ENCODE results near the gene CD300C. TPM values are rescaled to one million over a fixed set of nuclear protein-coding genes. Genes with fewer than 3 reads are reported as not detected.

Gene CD300C
- total and polyA plus RNA-seq, 2 donors (not counting 1 experiment from before 2014, with no cell fraction given), result not detected

DNA sequence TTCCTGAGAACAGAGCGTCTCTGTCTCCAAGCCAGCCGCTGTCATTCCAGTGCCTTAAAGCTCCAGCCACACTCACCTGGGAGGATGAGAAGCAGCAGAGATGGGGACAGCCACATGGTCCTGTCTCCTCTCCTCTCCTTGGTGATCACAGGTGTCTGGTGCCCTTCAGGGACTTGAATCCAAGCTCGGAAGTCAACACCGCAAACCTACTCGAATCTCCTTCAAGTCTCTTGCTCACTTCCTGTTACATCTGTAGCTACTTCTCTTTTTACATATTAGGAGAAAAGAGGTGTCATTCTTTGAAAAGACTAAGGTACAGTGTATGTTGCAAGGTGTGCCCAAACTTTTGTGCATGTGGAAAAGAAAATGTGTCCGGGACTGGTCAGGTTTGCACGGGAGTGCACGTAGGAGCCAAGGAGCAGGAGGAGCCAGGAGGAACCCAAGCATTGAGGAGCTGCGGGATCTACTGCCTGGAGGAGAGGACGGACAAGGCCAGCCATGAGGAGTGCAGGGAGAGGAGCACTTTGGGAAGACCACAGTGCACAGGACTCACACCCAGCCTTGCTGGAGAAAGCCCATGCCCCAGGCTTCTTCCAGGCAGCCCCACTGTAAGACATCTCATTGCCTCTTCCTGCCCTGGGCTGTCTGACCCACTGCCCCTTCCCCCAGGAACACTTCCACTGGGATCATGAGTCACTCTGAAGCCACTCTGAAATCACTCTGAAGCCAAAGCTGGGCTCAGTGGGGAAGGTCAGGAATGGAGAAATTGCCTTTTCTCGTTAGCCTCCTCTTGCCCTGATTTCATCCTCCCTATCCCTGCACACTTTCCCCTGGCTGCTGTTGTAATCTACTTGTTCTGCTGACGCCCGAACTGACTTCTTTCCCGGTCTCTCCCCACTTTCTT lies 46.4 kb upstream of the CD300C start, which contains the start of gene CD300LD:
CD300LD (minus strand) TSS at position 197 of the 904 bp plus-strand sequence; CDS start at position 116, 81 bp downstream.
- Histone ChIP-seq H3K4me2 (ENCODE audit: extremely low read depth, insufficient read depth, low read length) (no peak within 1 kb of the TSS), H3K9me3 (ENCODE audit: control insufficient read depth, insufficient read depth, low read depth, low read length) (no peaks in the 10 kb centered on the region), H3K79me2 (ENCODE audit: control insufficient read depth, insufficient read depth, low read length) (no peaks in the 10 kb centered on the region), H3K4me3 (replicated peaks in 1 of 4; ENCODE audit: control extremely low read depth in 1 of 4, insufficient read depth in 1 of 4, low read depth in 3 of 4, low read length in 4 of 4) (no peak within 1 kb of the TSS), H3K4me1 (ENCODE audit: control insufficient read depth, extremely low read depth, insufficient read depth, low read length) (no peaks in the 10 kb centered on the region), H4K20me1 (ENCODE audit: control insufficient read depth, extremely low read depth, insufficient read depth, low read length) (no peaks in the 10 kb centered on the region), H3K9ac (ENCODE audit: insufficient read depth, low read length) (no peak within 1 kb of the TSS), H3K27ac (ENCODE audit: insufficient read depth, low read length) (no peak within 1 kb of the TSS), H2AFZ (ENCODE audit: low read length) (no peak within 1 kb of the TSS), H3K27me3 (ENCODE audit: control insufficient read depth, insufficient read depth, low read length) (no peaks in the 10 kb centered on the region), H3K36me3 (ENCODE audit: control insufficient read depth, insufficient read depth, low read length) (no peaks in the 10 kb centered on the region)
- no peak for DNase-seq (ENCODE audit: low read depth in 2 of 2)
- TF ChIP-seq, protein P1, sequence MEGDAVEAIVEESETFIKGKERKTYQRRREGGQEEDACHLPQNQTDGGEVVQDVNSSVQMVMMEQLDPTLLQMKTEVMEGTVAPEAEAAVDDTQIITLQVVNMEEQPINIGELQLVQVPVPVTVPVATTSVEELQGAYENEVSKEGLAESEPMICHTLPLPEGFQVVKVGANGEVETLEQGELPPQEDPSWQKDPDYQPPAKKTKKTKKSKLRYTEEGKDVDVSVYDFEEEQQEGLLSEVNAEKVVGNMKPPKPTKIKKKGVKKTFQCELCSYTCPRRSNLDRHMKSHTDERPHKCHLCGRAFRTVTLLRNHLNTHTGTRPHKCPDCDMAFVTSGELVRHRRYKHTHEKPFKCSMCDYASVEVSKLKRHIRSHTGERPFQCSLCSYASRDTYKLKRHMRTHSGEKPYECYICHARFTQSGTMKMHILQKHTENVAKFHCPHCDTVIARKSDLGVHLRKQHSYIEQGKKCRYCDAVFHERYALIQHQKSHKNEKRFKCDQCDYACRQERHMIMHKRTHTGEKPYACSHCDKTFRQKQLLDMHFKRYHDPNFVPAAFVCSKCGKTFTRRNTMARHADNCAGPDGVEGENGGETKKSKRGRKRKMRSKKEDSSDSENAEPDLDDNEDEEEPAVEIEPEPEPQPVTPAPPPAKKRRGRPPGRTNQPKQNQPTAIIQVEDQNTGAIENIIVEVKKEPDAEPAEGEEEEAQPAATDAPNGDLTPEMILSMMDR (conservative IDR thresholded peaks at IDR 0.05 in 1 of 2, IDR thresholded peaks at IDR 0.05 in 1 of 2; ENCODE audit: low read depth in 1 of 2, low read length in 2 of 2), result no peak
- TF ChIP-seq EZH2 (IDR thresholded peaks at IDR 0.05; ENCODE audit: low read length, missing control alignments), result no peak

DNA sequence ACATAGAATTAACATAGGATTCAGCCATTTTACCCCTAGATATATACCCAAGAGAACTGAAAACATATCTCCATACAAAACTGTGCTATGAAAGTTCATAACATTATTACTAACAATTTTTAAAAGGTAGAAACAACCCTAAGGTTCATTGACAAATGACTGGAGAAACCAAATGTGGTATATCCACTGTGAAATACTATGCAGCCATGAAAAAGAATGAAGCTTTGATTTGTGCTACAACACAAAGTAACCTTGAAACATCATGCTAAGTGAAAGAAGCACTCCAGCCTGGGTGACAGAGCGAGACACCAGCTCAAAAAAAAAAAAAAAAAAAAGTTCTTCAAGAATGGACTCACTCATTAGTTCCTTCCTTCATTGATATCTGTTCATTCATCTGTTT lies 45.6 kb upstream of the CD300C start:
- Histone ChIP-seq H3K9me3 (ENCODE audit: control insufficient read depth, insufficient read depth, low read depth, low read length) (no peaks in the 10 kb centered on the region), H3K27ac (ENCODE audit: insufficient read depth, low read length) (no peak overlapping the region), H2AFZ (ENCODE audit: low read length) (no peak overlapping the region), H3K36me3 (ENCODE audit: control insufficient read depth, insufficient read depth, low read length) (no peaks in the 10 kb centered on the region), H3K9ac (ENCODE audit: insufficient read depth, low read length) (no peak overlapping the region), H3K79me2 (ENCODE audit: control insufficient read depth, insufficient read depth, low read length) (no peaks in the 10 kb centered on the region), H3K4me2 (ENCODE audit: extremely low read depth, insufficient read depth, low read length) (no peak overlapping the region), H3K27me3 (ENCODE audit: control insufficient read depth, insufficient read depth, low read length) (no peaks in the 10 kb centered on the region), H3K4me1 (ENCODE audit: control insufficient read depth, extremely low read depth, insufficient read depth, low read length) (no peaks in the 10 kb centered on the region), H3K4me3 (replicated peaks in 1 of 4; ENCODE audit: control extremely low read depth in 1 of 4, insufficient read depth in 1 of 4, low read depth in 3 of 4, low read length in 4 of 4) (no peak overlapping the region), H4K20me1 (ENCODE audit: control insufficient read depth, extremely low read depth, insufficient read depth, low read length) (no peaks in the 10 kb centered on the region)
- no peak for DNase-seq (ENCODE audit: low read depth in 2 of 2)
- TF ChIP-seq EZH2 (IDR thresholded peaks at IDR 0.05; ENCODE audit: low read length, missing control alignments), result no peak

DNA sequence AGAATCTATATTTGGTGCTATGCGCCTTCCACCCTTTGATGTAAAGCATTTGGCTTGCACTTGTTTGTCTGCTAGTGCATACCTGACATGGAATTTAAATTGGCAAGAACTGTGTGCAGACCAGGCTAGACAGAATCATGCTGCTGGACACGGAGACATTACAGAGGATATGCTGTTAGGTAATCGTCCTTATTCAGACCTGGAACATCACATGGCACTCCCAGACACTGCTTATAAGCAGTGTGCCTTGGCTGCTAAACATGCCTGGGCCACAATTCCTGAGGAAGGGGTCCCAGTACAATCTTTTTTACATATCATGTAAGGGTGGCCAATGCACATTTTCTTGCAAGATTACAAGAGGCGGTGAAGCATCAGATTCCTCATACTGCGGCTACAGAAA lies 39.8 kb upstream of the CD300C start:
- Histone ChIP-seq H3K27ac (ENCODE audit: insufficient read depth, low read length) (no peak overlapping the region), H3K4me3 (replicated peaks in 1 of 4; ENCODE audit: control extremely low read depth in 1 of 4, insufficient read depth in 1 of 4, low read depth in 3 of 4, low read length in 4 of 4) (no peak overlapping the region), H3K27me3 (ENCODE audit: control insufficient read depth, insufficient read depth, low read length) (no peaks in the 10 kb centered on the region), H3K36me3 (ENCODE audit: control insufficient read depth, insufficient read depth, low read length) (no peaks in the 10 kb centered on the region), H3K79me2 (ENCODE audit: control insufficient read depth, insufficient read depth, low read length) (no peaks in the 10 kb centered on the region), H3K9ac (ENCODE audit: insufficient read depth, low read length) (no peak overlapping the region), H2AFZ (ENCODE audit: low read length) (no peak overlapping the region), H3K4me1 (ENCODE audit: control insufficient read depth, extremely low read depth, insufficient read depth, low read length) (no peaks in the 10 kb centered on the region), H3K4me2 (ENCODE audit: extremely low read depth, insufficient read depth, low read length) (no peak overlapping the region), H4K20me1 (ENCODE audit: control insufficient read depth, extremely low read depth, insufficient read depth, low read length) (no peaks in the 10 kb centered on the region), H3K9me3 (ENCODE audit: control insufficient read depth, insufficient read depth, low read depth, low read length) (no peaks in the 10 kb centered on the region)
- TF ChIP-seq, protein P1 (conservative IDR thresholded peaks at IDR 0.05 in 1 of 2, IDR thresholded peaks at IDR 0.05 in 1 of 2; ENCODE audit: low read depth in 1 of 2, low read length in 2 of 2), result no peak
- no peak for TF ChIP-seq EZH2 (IDR thresholded peaks at IDR 0.05; ENCODE audit: low read length, missing control alignments)
- no peak for DNase-seq (ENCODE audit: low read depth in 2 of 2)
